22Rv1 (cell line): ENCODE measurements around the gene PDGFD.

Experiments
- H3K27ac ChIP-seq: fragments of 450-650 bp; 2 replicates; pipeline ENCODE4 v1.5.1; 2017
- CTCF ChIP-seq: fragments of 450-650 bp; IDR thresholded peaks from 2 replicates; pipeline ENCODE4 v1.5.1; 2017; ENCODE audit warnings: mild to moderate bottlenecking
- ZFX ChIP-seq: fragments of 450-650 bp; IDR thresholded peaks from 2 replicates; pipeline ENCODE4 v1.6.1; 2017; ENCODE audit warnings: antibody characterized with exemption, borderline replicate concordance

PDGFD gene

GRCh38 chr11:104095791-104096190 lies 68.2 kb downstream of the PDGFD start:
- TF ChIP-seq CTCF, result no peak
- no peak overlapping the region for H3K27ac ChIP-seq

- TF ChIP-seq ZFX (no peak), CTCF (no peak)
- H3K27ac ChIP-seq, result no peak overlapping the region
Measured at GRCh38 chr11:104094576-104094975, 69.4 kb downstream of the PDGFD start.

GRCh38 chr11:104093426-104094280 lies 70.3 kb downstream of the PDGFD start:
- H3K27ac ChIP-seq, result no peak overlapping the region
- no peak for TF ChIP-seq CTCF
- TF ChIP-seq ZFX, result no peak

- H3K27ac ChIP-seq, result no peak overlapping the region
- TF ChIP-seq ZFX (no peak), CTCF (no peak)
Measured at GRCh38 chr11:104092744-104093143, 71.2 kb downstream of the PDGFD start.

- no peak overlapping the region for H3K27ac ChIP-seq
- no peak for TF ChIP-seq CTCF
- no peak for TF ChIP-seq ZFX
Measured at GRCh38 chr11:104091281-104092096, 72.5 kb downstream of the PDGFD start.

- TF ChIP-seq CTCF, result no peak
- TF ChIP-seq ZFX, result no peak
- H3K27ac ChIP-seq, result no peak overlapping the region
Measured at GRCh38 chr11:104090767-104091166, 73.2 kb downstream of the PDGFD start.

- TF ChIP-seq ZFX (no peak), CTCF (no peak)
- H3K27ac ChIP-seq, result no peak overlapping the region
Measured at GRCh38 chr11:104089481-104089880, 74.5 kb downstream of the PDGFD start.
